NCI-H1417 treated with DMSO at 0.1 percent for 48 hours (cell line): ENCODE measurements around the gene ZBTB45.
"Not testable (repeated sequence)": the region's sequence is repeated elsewhere in the genome, so short reads cannot be mapped to it uniquely, and the experiment has no call there.

Experiments used
- DNase-seq: peaks from one replicate; lab custom pipeline; 2025; lab: John Stamatoyannopoulos, UW

ZBTB45 gene

DNA sequence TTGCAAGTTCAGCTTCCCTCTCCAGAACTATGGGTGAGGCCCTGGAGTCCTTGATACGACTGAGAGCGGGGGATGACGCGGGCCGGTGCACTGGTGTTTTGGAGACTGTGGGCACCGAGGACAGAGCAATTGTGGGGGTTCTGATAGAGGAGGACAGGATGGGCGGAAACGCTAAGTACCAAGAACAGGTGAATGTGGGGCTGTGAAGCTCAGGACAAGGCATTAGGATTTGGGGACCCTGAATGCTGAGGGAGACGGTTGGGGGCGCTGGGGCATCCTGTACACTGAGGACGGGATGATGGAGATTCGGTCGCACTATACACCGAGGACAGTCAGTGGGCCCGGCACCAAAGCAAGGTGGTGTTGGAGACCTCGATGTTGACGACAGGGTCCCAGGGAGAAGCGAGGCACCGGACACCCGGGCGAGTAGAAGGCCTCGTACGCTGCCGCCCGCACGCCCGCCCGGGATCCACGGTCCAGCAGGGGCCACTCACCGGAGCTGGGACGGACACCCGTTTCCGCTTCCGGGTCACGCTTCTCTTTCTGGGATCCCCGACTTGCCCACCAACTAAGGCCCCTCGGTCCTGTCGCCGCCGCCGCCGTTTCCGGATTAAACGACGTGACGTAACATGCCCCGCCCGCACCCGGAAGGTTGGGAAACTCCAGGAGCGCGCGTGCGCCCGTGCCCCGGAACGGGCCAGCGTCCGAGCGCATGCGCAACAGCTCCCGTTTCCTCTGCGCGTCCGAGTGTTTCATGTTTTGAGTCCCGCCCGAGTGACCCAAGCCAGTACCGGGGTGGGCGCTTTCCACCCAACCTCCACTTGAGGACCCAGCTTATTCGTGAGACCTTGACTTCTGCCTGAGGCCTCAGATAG, 35.1 kb upstream of the ZBTB45 start, which contains the start of gene CHMP2A:
TSS of gene CHMP2A (minus strand) at position 612 of the 875 bp plus-strand sequence. CDS start 893 bp downstream, outside the sequence.
- no peak for DNase-seq

- DNase-seq, result no peak
These were observed 34.3 kb upstream of the ZBTB45 start for GRCh38 chr19:58553799-58554493.

- DNase-seq, result no peak
These were observed 33.0 kb upstream of the ZBTB45 start for GRCh38 chr19:58552655-58553054.

DNA sequence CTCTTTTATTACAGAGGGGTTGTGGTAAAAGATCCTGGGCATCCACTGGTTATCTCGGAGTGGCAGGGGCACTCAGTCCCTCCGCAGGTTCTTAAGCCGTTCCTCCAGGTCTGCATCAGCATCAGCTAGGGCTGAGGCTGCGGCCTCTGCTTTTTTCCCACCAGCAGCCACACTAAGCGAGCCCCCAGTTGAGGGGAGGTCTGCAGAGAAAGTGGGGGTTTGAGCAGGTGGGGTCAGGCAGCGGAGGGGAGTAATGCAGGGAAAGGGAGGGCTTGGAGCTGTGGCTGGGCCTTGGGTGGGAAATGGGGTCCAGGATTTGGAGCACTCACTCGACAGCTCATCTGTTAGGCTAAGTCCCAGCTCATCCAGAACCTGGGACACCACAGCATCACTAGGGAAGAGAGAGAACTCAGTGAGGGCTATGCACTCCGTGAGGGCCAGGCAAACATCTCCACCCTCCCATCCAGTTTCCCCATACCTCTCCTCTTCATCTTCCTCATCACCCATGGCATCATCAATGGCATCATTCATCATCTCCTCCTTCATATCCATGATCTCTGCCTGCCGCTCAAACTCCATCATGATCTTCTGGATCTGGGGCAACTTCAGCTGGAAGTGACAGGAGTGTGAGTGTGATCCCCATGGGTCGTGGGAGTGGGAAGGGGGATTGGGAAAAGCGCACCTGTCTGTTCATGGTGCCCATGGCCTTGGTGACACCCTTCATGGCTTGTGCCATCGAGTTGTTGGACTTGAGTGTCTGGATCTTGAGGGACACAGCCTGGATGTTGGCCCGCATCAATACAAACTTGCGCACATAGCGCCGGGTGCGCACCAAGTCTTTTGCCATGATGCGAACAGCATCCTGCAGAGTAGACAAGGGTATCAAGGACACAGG, 32.2 kb upstream of the ZBTB45 start:
- DNase-seq, result no peak

DNA sequence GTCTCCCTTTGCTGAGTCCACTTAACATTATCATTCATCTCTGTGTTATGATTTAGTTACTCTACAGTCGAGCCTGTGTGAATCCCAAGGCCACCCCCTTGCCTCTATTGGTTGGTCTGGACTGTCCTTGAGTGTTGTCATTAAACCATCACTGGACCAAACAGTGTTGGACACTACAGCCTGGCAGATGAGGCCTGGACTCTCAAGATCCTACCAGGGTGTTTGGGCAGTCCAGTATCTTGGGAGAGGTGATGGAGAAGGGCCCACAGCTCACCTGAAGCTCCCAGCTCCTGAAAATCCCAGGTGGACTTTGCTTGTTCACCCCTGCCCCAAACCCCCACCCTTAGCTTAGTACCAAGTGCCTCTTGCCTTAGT, 31.5 kb upstream of the ZBTB45 start:
- no peak for DNase-seq

DNA sequence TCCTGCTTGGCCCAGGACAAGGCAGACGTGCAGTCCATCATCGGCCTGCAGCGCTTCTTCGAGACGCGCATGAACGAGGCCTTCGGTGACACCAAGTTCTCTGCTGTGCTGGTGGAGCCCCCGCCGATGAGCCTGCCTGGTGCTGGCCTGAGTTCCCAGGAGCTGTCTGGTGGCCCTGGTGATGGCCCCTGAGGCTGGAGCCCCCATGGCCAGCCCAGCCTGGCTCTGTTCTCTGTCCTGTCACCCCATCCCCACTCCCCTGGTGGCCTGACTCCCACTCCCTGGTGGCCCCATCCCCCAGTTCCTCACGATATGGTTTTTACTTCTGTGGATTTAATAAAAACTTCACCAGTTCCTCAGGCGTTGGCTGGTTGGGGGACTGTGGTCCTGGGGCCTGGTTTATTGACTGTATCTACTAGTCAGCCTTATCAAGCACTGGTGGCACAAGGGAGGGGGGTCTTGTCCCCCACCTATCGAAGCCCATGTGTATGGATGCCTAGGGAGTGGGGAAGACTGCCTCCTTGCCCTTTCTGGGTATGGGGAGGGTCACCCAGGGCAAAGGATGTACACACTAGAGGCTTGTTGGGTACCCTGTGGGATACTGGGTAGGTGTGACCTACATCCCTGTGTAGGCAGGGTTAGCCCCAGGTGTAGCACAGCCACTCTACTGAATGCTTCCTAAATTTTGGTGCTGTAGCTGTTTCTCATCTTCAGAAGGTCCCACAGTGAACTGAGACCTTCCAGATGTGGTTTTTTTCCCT, 30.9 kb upstream of the ZBTB45 start:
- no peak for DNase-seq

DNA sequence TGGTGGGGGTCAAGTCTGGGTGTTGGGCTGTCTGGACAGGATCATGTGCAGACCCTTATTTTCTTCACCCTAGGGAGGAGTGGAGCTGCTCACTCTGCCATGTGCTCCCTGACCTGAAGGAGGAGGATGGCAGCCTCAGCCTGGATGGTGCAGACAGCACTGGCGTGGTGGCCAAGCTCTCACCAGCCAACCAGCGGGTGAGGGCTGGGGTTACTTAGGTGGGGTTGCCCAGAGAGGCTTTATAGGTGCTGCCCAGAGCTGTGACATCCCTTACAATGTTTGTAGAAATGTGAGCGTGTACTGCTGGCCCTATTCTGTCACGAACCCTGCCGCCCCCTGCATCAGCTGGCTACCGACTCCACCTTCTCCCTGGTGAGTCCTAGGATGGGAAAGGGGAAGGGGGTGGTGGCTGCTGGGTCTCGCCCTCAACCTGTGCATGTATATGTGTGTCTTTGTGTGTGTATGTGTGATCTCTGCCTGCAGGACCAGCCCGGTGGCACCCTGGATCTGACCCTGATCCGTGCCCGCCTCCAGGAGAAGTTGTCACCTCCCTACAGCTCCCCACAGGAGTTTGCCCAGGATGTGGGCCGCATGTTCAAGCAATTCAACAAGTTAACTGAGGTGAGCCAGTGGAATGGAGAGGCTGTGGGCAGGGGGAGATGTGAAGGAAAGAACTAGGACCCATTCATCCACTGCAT, 30.2 kb upstream of the ZBTB45 start:
- no peak for DNase-seq

DNA sequence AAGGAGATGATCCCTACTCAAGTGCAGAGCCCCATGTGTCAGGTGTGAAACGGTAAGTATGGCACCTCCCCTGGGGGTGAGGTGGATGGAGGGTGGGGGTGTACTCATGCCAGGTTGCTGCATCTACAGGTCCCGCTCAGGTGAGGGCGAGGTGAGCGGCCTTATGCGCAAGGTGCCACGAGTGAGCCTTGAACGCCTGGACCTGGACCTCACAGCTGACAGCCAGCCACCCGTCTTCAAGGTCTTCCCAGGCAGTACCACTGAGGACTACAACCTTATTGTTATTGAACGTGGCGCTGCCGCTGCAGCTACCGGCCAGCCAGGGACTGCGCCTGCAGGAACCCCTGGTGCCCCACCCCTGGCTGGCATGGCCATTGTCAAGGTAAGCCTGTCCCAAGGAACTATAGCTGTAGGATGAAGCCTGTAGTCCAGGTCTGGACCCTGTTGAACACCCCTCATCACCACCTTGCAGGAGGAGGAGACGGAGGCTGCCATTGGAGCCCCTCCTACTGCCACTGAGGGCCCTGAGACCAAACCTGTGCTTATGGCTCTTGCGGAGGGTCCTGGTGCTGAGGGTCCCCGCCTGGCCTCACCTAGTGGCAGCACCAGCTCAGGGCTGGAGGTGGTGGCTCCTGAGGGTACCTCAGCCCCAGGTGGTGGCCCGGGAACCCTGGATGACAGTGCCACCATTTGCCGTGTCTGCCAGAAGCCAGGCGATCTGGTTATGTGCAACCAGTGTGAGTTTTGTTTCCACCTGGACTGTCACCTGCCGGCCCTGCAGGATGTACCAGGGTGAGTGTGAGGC, 29.5 kb upstream of the ZBTB45 start:
- DNase-seq, result no peak

DNA sequence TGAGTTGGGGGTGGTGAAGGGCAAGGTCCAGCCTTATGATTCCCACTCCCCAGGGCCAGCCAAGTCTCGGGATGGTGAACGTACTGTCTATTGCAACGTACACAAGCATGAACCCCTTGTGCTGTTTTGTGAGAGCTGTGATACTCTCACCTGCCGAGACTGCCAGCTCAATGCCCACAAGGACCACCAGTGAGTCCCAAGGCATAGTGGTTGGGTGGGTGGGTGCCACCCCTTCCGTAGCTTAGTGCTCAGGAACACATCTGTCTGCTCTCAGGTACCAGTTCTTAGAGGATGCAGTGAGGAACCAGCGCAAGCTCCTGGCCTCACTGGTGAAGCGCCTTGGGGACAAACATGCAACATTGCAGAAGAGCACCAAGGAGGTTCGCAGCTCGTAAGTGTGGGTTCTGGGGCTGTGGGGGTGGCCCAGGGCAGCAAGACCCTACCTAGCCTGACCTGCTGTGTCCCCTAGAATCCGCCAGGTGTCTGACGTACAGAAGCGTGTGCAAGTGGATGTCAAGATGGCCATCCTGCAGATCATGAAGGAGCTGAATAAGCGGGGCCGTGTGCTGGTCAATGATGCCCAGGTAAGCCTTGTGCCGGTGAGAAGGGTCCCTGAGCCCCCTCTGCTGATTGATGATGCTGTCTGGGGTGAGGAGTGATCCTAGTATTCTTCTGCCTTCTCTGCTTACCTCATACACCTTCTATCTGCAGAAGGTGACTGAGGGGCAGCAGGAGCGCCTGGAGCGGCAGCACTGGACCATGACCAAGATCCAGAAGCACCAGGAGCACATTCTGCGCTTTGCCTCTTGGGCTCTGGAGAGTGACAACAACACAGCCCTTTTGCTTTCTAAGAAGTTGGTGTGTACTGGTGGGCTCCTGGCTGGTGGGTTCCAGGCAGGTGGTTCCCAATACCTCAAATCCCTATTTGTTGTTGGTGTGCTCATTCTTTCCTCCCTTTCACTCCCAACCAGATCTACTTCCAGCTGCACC, 28.0 kb upstream of the ZBTB45 start:
- no peak for DNase-seq

GRCh38 chr19:58546019-58546530, 26.5 kb upstream of the ZBTB45 start:
- no peak for DNase-seq

GRCh38 chr19:58545286-58546018, 25.8 kb upstream of the ZBTB45 start:
- DNase-seq, result no peak

- no peak for DNase-seq
These were observed 25.1 kb upstream of the ZBTB45 start for GRCh38 chr19:58544591-58545285.

DNA sequence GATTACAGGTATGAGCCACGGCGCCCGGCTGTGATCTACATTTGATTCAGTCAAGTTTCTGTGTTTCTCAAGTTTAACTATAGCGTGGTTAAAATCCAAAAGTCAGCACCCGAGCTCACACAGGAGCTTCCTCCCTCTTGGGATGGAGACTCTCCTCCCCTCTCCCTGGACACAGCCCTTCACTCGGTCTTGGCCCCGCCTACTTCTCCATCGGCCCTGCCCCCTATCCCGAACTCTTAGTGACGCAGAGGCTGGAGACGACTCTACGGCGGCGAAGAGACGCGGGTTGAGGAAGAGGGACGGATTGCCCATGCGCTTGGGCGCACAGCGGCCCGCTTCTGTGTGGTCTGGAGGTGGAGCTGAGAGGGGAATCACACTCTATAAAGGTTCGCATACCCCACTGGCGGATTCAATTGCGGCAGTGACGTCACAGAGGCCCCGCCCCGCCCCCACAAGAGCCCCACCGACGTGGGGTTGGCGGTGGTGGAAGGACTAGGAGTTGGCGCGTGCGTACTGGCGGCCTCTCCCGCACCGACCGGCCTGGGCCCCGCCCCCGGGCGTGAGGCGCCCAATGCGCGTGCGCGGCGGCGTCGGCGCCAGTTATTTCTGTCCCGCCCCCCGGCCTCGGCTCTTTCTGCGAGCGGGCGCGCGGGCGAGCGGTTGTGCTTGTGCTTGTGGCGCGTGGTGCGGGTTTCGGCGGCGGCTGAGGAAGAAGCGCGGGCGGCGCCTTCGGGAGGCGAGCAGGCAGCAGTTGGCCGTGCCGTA, 24.4 kb upstream of the ZBTB45 start, which contains the start of gene TRIM28:
TSS of gene TRIM28 (plus strand) at position 239 of the 765 bp plus-strand sequence. CDS start 694 bp downstream, outside the sequence.
- DNase-seq, result no peak

GRCh38 chr19:58542641-58543372, 23.2 kb upstream of the ZBTB45 start:
- DNase-seq, result not testable (repeated sequence)

GRCh38 chr19:58539169-58539559, 19.6 kb upstream of the ZBTB45 start:
- not testable (repeated sequence) for DNase-seq
